Neuronal stem cell (in vitro differentiated cells): ENCODE results near the gene PAX7.
"Not testable (repeated sequence)": the region's sequence is repeated elsewhere in the genome, so short reads cannot be mapped to it uniquely, and the experiment has no call there.

Experiments used
- DNase-seq: peaks from one replicate; pipeline ENCODE4 v3.0.0-alpha.2; 2013; ENCODE audit warnings: low spot score
- H2AFZ ChIP-seq: one replicate; pipeline ENCODE4 v1.6.1; 2013; ENCODE audit warnings: mild to moderate bottlenecking, low read length, inconsistent platforms
- H2AK5ac ChIP-seq: 2 replicates; pipeline ENCODE4 v1.6.1; 2013; ENCODE audit warnings: low read depth, mild to moderate bottlenecking, inconsistent platforms, low read length, moderate library complexity, mixed read lengths
- H2BK120ac ChIP-seq: 2 replicates; pipeline ENCODE4 v1.6.1; 2013; ENCODE audit warnings: low read depth, mild to moderate bottlenecking, inconsistent platforms, low read length, moderate library complexity, mixed read lengths
- H2BK12ac ChIP-seq: one replicate; pipeline ENCODE4 v1.6.1; 2013; ENCODE audit warnings: low read length, inconsistent platforms
- H2BK15ac ChIP-seq: 2 replicates; pipeline ENCODE4 v1.6.1; 2013; ENCODE audit warnings: mild to moderate bottlenecking, low read length, inconsistent platforms, mixed read lengths
- H2BK5ac ChIP-seq: one replicate; pipeline ENCODE4 v1.6.1; 2013; ENCODE audit warnings: inconsistent platforms, mild to moderate bottlenecking, low read length, moderate library complexity
- H3K14ac ChIP-seq: one replicate; pipeline ENCODE4 v1.6.1; 2013; ENCODE audit warnings: low read length, inconsistent platforms
- H3K18ac ChIP-seq: 2 replicates; pipeline ENCODE4 v1.6.1; 2013; ENCODE audit warnings: low read length, inconsistent platforms
- H3K23ac ChIP-seq: 2 replicates; pipeline ENCODE4 v1.6.1; 2013; ENCODE audit warnings: low read depth, mild to moderate bottlenecking, mixed read lengths, low read length, inconsistent platforms; ENCODE audit not compliant: poor library complexity
- H3K27ac ChIP-seq: replicated peaks from 3 replicates; pipeline ENCODE4 v1.5.1; 2013; ENCODE audit warnings: low read length, inconsistent platforms
- H3K27me3 ChIP-seq, 3 experiments: 2 replicates each; pipeline ENCODE4 v1.6.1; 2013; ENCODE audit warnings: low read length in 3 of 3, mild to moderate bottlenecking in 2 of 3, inconsistent platforms in 1 of 3, low read depth in 1 of 3, mixed read lengths in 1 of 3, moderate library complexity in 1 of 3; ENCODE audit not compliant: control insufficient read depth in 3 of 3, insufficient read depth in 3 of 3
- H3K36me3 ChIP-seq, 2 donors: replicated peaks in 1 of 2; 2 replicates each; pipeline ENCODE4 v1.6.1; 2013; ENCODE audit warnings: low read length in 2 of 2; ENCODE audit not compliant: control insufficient read depth in 2 of 2, insufficient read depth in 2 of 2
- H3K4ac ChIP-seq: 2 replicates; pipeline ENCODE4 v1.6.1; 2013; ENCODE audit warnings: inconsistent platforms, mild to moderate bottlenecking, low read length, moderate library complexity
- H3K4me1 ChIP-seq, 2 donors: 1 replicate in 1 of 2; 2 replicates in 1 of 2; pipeline ENCODE4 v1.6.1; 2013; ENCODE audit warnings: low read length in 2 of 2, low read depth in 1 of 2; ENCODE audit not compliant: control insufficient read depth in 2 of 2, insufficient read depth in 1 of 2
- H3K4me2 ChIP-seq: one replicate; pipeline ENCODE4 v1.6.1; 2013; ENCODE audit warnings: mild to moderate bottlenecking, low read length, inconsistent platforms; ENCODE audit not compliant: insufficient read depth, poor library complexity, severe bottlenecking
- H3K4me3 ChIP-seq, 2 donors: 2 replicates each; pipeline ENCODE4 v1.5.1; 2013; ENCODE audit warnings: low read length in 2 of 2, mild to moderate bottlenecking in 2 of 2, inconsistent platforms in 1 of 2, moderate library complexity in 1 of 2
- H3K79me1 ChIP-seq: one replicate; pipeline ENCODE4 v1.6.1; 2013; ENCODE audit warnings: low read depth, mild to moderate bottlenecking, inconsistent platforms, low read length, moderate library complexity
- H3K9ac ChIP-seq: one replicate; pipeline ENCODE4 v1.6.1; 2013; ENCODE audit warnings: mild to moderate bottlenecking, low read depth, low read length, inconsistent platforms; ENCODE audit not compliant: poor library complexity
- H3K9me3 ChIP-seq, 2 donors: replicated peaks in 1 of 2; 2 replicates each; pipeline versions ENCODE3 to v1.6.1; 2013; ENCODE audit warnings: low read length in 2 of 2, mild to moderate bottlenecking in 2 of 2, inconsistent platforms in 1 of 2, low read depth in 1 of 2, mixed read lengths in 1 of 2, moderate library complexity in 1 of 2; ENCODE audit not compliant: control insufficient read depth in 2 of 2, insufficient read depth in 1 of 2
- H4K8ac ChIP-seq: one replicate; pipeline ENCODE4 v1.6.1; 2013; ENCODE audit warnings: low read depth, mild to moderate bottlenecking, inconsistent platforms, low read length, moderate library complexity
- H4K91ac ChIP-seq: one replicate; pipeline ENCODE4 v1.6.1; 2013; ENCODE audit warnings: low read length, low read depth, mild to moderate bottlenecking, inconsistent platforms; ENCODE audit not compliant: poor library complexity
- WGBS, 2 donors: extraction: QIAGEN DNeasy Blood & Tissue Kit; methylation state at CpG; one replicate each; pipeline ENCODE4 v1.1.7; 2013; ENCODE audit warnings: missing lambda C conversion rate in 2 of 2, mixed read lengths in 1 of 2; ENCODE audit not compliant: insufficient read length in 2 of 2, insufficient replicate concordance in 1 of 2; ENCODE audit errors: extremely low coverage in 2 of 2; 5-methylcytosine and 5-hydroxymethylcytosine counted together

The PAX7 gene

DNA sequence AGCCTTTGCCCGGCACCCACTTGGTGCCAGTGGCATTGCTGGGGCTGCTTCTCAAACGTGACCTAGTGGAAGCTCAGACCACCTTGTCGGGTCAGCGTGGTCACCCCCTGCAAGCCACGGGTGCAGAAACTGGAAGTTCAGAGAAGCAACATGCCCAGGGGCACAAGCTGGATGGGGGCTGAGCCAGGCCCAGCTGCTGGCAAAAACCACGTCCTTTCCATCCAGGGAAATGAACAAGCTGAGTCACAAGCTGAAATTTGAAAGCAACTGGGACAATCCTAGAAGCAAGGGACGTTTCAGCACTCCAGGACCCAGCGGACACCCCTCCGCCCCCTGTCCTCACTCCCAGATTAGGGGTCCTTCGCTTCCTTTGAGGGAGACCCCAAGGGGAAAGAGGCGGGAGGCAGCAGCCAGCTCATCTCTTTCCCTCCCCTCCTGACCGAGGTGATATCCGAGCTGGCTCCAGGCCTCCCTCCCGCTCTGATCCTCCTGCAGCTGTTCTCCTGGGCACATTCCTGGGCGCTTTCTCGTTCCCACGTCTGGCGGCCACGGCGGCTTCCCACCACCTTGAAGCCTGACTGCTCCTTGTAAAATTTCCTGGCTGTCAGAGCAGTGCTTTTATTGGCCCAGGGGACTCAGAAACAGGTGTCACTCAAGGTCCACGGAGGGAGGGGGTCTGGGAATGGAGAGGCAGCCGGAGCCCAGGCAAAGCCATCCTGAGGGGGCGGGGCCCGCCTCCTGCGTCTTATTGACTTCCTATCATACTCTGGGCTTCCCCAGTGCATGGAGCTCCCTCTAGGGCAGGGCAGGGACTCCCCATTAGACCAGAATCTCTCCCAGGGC is 62.8 kb downstream of the PAX7 start:
- no CpG with 5 or more reads among the region's 25 CpGs for WGBS, 2 donors
- no peaks in the 10 kb centered on the region for H3K79me1 ChIP-seq

DNA sequence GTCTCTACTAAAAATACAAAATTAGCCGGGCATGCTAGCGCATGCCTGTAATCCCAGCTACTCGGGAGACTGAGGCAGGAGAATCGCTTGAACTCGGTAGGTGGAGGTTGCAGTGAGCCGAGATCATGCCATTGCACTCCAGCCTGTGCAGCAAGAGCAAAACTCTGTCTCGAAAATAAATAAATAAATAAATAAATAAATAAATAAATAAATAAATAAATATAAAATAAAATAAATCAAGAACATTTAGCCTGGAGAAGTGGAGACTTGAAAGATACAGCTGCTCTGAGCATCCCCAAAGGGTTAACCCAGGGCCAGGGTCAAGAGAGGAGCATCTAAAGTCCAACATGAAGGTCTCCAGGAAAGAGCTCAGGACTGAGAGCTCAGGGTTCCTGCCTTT is 63.6 kb downstream of the PAX7 start:
- not testable (repeated sequence) for H2AFZ ChIP-seq, H3K4me3 ChIP-seq, H2BK5ac ChIP-seq, H3K9ac ChIP-seq, H2BK12ac ChIP-seq, H3K9me3 ChIP-seq, H3K36me3 ChIP-seq, H3K23ac ChIP-seq, H3K14ac ChIP-seq, H3K18ac ChIP-seq, H2BK120ac ChIP-seq, H3K27ac ChIP-seq, H3K4me2 ChIP-seq, H2AK5ac ChIP-seq, H4K8ac ChIP-seq, H3K79me1 ChIP-seq, H2BK15ac ChIP-seq, DNase-seq, H3K4ac ChIP-seq, H4K91ac ChIP-seq
- peaks cover 0 to 14% (median 10%) of the 10 kb centered on the region in 3 experiments for H3K27me3 ChIP-seq
- WGBS, 2 donors: no CpG with 5 or more reads among the region's 7 CpGs
- peaks cover 0 to 11% of the 10 kb centered on the region in 2 donors for H3K4me1 ChIP-seq

More for the DNA sequence above, 62.8 kb downstream of the PAX7 start:
- H3K27me3 ChIP-seq: peaks cover 0 to 14% (median 10%) of the 10 kb centered on the region in 3 experiments
- H3K14ac ChIP-seq: peak overlapping the region; percentile 78
- H2BK5ac ChIP-seq: peak overlapping the region; percentile 44
- H3K9me3 ChIP-seq: no peaks in the 10 kb centered on the region
- H3K4ac ChIP-seq: no peak overlapping the region
- H2BK120ac ChIP-seq: peak overlapping the region; percentile 81
- H2AFZ ChIP-seq: no peak overlapping the region
- H3K27ac ChIP-seq: no peak overlapping the region
- H3K4me3 ChIP-seq: no peak overlapping the region
- no peak overlapping the region for H3K4me2 ChIP-seq
- peak overlapping the region; percentile 90 for H3K18ac ChIP-seq
- H2BK15ac ChIP-seq: peak overlapping the region; percentile 88
- H4K91ac ChIP-seq: no peak overlapping the region
- H3K9ac ChIP-seq: peak overlapping the region; percentile 65
- peak overlapping the region; percentile 41 for H2AK5ac ChIP-seq
- peaks cover 0 to 11% of the 10 kb centered on the region in 2 donors for H3K4me1 ChIP-seq
- peak overlapping the region; percentile 68 for H2BK12ac ChIP-seq
- H4K8ac ChIP-seq: no peak overlapping the region
- H3K23ac ChIP-seq: no peak overlapping the region
- H3K36me3 ChIP-seq: no peaks in the 10 kb centered on the region
- DNase-seq: peak; percentile 43

- Histone ChIP-seq H3K4ac (no peak overlapping the region), H3K4me3 (no peak overlapping the region)
Observed at GRCh38 chr1:18697541-18697940, 66.9 kb downstream of the PAX7 start.

DNA sequence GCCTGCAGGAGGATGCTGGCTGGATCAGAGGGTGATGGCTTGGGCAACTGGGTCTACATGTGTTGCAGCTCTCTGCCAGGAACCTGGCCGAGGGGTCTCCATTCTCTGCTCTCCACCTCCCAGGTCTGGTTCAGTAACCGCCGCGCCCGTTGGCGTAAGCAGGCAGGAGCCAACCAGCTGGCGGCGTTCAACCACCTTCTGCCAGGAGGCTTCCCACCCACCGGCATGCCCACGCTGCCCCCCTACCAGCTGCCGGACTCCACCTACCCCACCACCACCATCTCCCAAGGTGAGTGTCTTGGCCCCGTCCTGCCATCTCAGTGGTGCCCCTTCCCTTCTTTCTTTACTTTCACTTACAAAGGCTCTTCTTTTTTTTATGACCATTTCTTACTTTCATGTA is 69.9 kb downstream of the PAX7 start:
- Histone ChIP-seq H2BK15ac (no peak overlapping the region), H2BK12ac (peak overlapping the region; percentile 77), H2AFZ (no peak overlapping the region), H3K79me1 (no peaks in the 10 kb centered on the region), H3K27me3 (peaks cover 0 to 10% (median 2%) of the 10 kb centered on the region in 3 experiments), H3K4ac (no peak overlapping the region), H2BK120ac (no peak overlapping the region), H3K23ac (no peak overlapping the region), H3K36me3 (no peaks in the 10 kb centered on the region), H2BK5ac (no peak overlapping the region), H3K14ac (no peak overlapping the region), H4K91ac (no peak overlapping the region), H2AK5ac (peak overlapping the region; percentile 33), H3K9ac (no peak overlapping the region), H4K8ac (no peak overlapping the region), H3K4me1 (peaks cover 0 to 3% of the 10 kb centered on the region in 2 donors), H3K18ac (peak overlapping the region; percentile 33), H3K9me3 (no peaks in the 10 kb centered on the region), H3K4me2 (no peak overlapping the region), H3K4me3 (no peak overlapping the region), H3K27ac (no peak overlapping the region)
- WGBS, 2 donors: no CpG with 5 or more reads among the region's 12 CpGs
- no peak for DNase-seq

More at GRCh38 chr1:18697541-18697940, 66.9 kb downstream of the PAX7 start:
- no peak overlapping the region for H2BK12ac ChIP-seq
- H2BK5ac ChIP-seq: no peak overlapping the region
- no peak overlapping the region for H3K9ac ChIP-seq
- H3K4me2 ChIP-seq: no peak overlapping the region
- no peak overlapping the region for H2AFZ ChIP-seq
- H3K18ac ChIP-seq: no peak overlapping the region
- H3K4me1 ChIP-seq: peaks cover 0 to 11% of the 10 kb centered on the region in 2 donors
- WGBS, 2 donors: no CpG with 5 or more reads among the region's 1 CpG
- H2AK5ac ChIP-seq: no peak overlapping the region
- DNase-seq: no peak
- no peak overlapping the region for H4K91ac ChIP-seq
- H3K27me3 ChIP-seq: peaks cover 0 to 10% (median 7%) of the 10 kb centered on the region in 3 experiments
- no peak overlapping the region for H3K27ac ChIP-seq
- no peak overlapping the region for H3K14ac ChIP-seq
- no peak overlapping the region for H3K23ac ChIP-seq
- no peak overlapping the region for H4K8ac ChIP-seq
- no peak overlapping the region for H2BK15ac ChIP-seq
- no peaks in the 10 kb centered on the region for H3K36me3 ChIP-seq
- no peaks in the 10 kb centered on the region for H3K9me3 ChIP-seq
- H2BK120ac ChIP-seq: no peak overlapping the region
- no peaks in the 10 kb centered on the region for H3K79me1 ChIP-seq
